ENCODE measurements around the gene ABCA1.

The ABCA1 gene

GRCh38 chr9:104795857-104796256, 132.1 kb downstream of the ABCA1 start:
- H3K36me3 ChIP-seq (ENCODE audit: control insufficient read depth, insufficient read depth, low read length) = no peaks in the 10 kb centered on the region
- H3K27ac ChIP-seq = no peak overlapping the region

GRCh38 chr9:104795082-104795481, 132.9 kb downstream of the ABCA1 start:
- H3K4me1 ChIP-seq = no peaks in the 10 kb centered on the region
- no peaks in the 10 kb centered on the region for H3K36me3 ChIP-seq (ENCODE audit: control insufficient read depth, insufficient read depth, low read length)
- H3K27ac ChIP-seq = no peak overlapping the region

More at GRCh38 chr9:104795857-104796256, 132.1 kb downstream of the ABCA1 start:
- H3K4me1 ChIP-seq = no peaks in the 10 kb centered on the region
- H3K4me3 ChIP-seq (ENCODE audit: low read depth, low read length) = no peak overlapping the region
- H3K9me3 ChIP-seq (ENCODE audit: control insufficient read depth, low read length) = no peaks in the 10 kb centered on the region
- H3K9ac ChIP-seq = no peak overlapping the region
- no peaks in the 10 kb centered on the region for H3K27me3 ChIP-seq (ENCODE audit: control insufficient read depth, insufficient read depth, low read length)
- TF ChIP-seq, protein P1, sequence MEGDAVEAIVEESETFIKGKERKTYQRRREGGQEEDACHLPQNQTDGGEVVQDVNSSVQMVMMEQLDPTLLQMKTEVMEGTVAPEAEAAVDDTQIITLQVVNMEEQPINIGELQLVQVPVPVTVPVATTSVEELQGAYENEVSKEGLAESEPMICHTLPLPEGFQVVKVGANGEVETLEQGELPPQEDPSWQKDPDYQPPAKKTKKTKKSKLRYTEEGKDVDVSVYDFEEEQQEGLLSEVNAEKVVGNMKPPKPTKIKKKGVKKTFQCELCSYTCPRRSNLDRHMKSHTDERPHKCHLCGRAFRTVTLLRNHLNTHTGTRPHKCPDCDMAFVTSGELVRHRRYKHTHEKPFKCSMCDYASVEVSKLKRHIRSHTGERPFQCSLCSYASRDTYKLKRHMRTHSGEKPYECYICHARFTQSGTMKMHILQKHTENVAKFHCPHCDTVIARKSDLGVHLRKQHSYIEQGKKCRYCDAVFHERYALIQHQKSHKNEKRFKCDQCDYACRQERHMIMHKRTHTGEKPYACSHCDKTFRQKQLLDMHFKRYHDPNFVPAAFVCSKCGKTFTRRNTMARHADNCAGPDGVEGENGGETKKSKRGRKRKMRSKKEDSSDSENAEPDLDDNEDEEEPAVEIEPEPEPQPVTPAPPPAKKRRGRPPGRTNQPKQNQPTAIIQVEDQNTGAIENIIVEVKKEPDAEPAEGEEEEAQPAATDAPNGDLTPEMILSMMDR (IDR thresholded peaks at IDR 0.05) = no peak
- H3K4me2 ChIP-seq (ENCODE audit: low read length) = no peak overlapping the region
- no peak overlapping the region for H2AFZ ChIP-seq
- no peaks in the 10 kb centered on the region for H3K79me2 ChIP-seq

DNA sequence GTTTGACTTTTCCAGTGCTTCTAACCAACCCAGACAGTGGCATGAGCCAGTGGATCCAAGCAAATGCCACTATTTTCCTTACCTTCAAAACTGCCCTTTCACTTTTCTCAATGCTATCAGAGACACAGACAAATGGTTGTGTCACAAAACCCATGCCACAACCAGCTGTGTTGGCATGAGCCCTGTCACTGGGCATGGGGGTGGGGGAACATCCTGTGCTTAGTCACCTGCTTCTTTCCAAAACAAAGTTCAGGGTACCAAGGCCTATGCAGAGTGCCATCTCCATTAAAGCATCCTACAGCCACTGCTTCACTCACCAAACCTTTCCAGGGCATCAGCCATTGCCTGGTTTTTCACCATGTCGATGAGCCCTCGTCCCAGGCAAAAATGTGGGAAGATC, 133.9 kb downstream of the ABCA1 start:
- no peaks in the 10 kb centered on the region for H3K79me2 ChIP-seq
- no peaks in the 10 kb centered on the region for H3K4me1 ChIP-seq
- no peak overlapping the region for H3K9ac ChIP-seq
- H3K4me2 ChIP-seq (ENCODE audit: low read length) = no peak overlapping the region
- H3K9me3 ChIP-seq (ENCODE audit: control insufficient read depth, low read length) = no peaks in the 10 kb centered on the region
- H2AFZ ChIP-seq = no peak overlapping the region
- no peaks in the 10 kb centered on the region for H3K27me3 ChIP-seq (ENCODE audit: control insufficient read depth, insufficient read depth, low read length)
- H3K4me3 ChIP-seq (ENCODE audit: low read depth, low read length) = no peak overlapping the region
- H3K36me3 ChIP-seq (ENCODE audit: control insufficient read depth, insufficient read depth, low read length) = no peaks in the 10 kb centered on the region
- no peak overlapping the region for H3K27ac ChIP-seq
- TF ChIP-seq, protein P1 (IDR thresholded peaks at IDR 0.05) = no peak

More at GRCh38 chr9:104795082-104795481, 132.9 kb downstream of the ABCA1 start:
- Histone ChIP-seq H3K27me3 (ENCODE audit: control insufficient read depth, insufficient read depth, low read length) (no peaks in the 10 kb centered on the region), H3K9me3 (ENCODE audit: control insufficient read depth, low read length) (no peaks in the 10 kb centered on the region), H3K9ac (no peak overlapping the region), H3K4me2 (ENCODE audit: low read length) (no peak overlapping the region), H2AFZ (no peak overlapping the region), H3K4me3 (ENCODE audit: low read depth, low read length) (no peak overlapping the region), H3K79me2 (no peaks in the 10 kb centered on the region)
- TF ChIP-seq, protein P1 (IDR thresholded peaks at IDR 0.05) = no peak

DNA sequence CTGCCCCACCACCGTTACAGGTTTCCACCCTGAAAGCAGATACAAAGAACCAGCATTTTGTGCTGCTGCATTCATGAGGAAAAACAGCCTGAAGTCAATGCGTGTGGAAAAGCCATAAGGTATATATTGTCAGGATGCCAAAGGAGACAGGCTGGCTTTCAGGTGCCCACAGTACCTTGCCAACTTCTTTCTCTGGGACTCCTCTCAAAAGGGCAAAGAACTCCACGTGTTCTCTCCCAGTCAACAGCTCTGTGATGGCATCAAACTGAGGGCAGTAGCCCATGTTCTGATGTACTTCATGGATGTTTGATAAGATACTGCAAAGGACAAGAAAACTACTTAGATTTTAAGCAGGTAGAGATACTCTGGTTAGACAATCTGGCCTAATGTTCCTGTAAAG, 139.7 kb downstream of the ABCA1 start:
- H3K4me3 ChIP-seq (ENCODE audit: low read depth, low read length) = no peak overlapping the region
- TF ChIP-seq, protein P1 (IDR thresholded peaks at IDR 0.05) = no peak
- no peaks in the 10 kb centered on the region for H3K9me3 ChIP-seq (ENCODE audit: control insufficient read depth, low read length)
- no peaks in the 10 kb centered on the region for H3K27me3 ChIP-seq (ENCODE audit: control insufficient read depth, insufficient read depth, low read length)
- no peaks in the 10 kb centered on the region for H3K36me3 ChIP-seq (ENCODE audit: control insufficient read depth, insufficient read depth, low read length)
- no peak overlapping the region for H2AFZ ChIP-seq
- H3K4me2 ChIP-seq (ENCODE audit: low read length) = no peak overlapping the region
- H3K4me1 ChIP-seq = no peaks in the 10 kb centered on the region
- H3K27ac ChIP-seq = no peak overlapping the region
- no peaks in the 10 kb centered on the region for H3K79me2 ChIP-seq
- no peak overlapping the region for H3K9ac ChIP-seq

DNA sequence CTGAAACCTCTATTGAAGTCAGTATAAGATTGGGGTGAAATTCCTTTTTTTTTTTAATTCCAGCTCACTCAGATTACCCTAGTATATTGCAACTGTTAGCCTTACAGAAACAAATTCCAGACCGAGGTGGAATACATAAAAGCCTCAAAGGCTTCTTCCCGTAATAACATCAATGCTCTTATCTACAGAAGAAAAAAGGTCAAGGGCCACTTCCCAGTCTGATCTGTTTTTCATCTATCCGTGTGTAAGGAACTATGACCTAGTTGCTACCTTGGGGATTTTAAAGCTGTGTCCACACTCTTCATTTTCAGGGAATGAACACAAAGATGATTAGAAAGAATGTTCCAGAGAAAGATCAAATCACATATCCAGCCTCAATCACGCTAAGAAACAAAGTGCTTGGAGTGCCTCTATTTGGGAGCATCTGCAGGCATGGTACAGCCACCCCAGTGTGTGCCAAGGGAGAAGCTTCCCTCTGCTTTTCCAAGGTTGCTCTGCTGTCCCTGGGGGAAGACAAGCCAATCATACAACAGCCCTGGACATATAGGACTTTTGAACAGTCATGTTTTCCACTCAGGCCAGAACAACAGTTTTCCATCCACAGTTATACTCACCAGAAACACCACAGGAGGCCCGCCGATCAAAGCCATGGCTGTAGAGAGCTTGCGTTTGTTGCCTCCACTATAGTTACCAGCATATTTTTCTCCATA, 140.5 kb downstream of the ABCA1 start:
- Histone ChIP-seq H3K4me3 (ENCODE audit: low read depth, low read length) (no peak overlapping the region), H3K4me1 (no peaks in the 10 kb centered on the region), H3K9me3 (ENCODE audit: control insufficient read depth, low read length) (no peaks in the 10 kb centered on the region), H3K27ac (no peak overlapping the region), H3K36me3 (ENCODE audit: control insufficient read depth, insufficient read depth, low read length) (no peaks in the 10 kb centered on the region), H3K9ac (no peak overlapping the region), H2AFZ (no peak overlapping the region), H3K79me2 (no peaks in the 10 kb centered on the region), H3K27me3 (ENCODE audit: control insufficient read depth, insufficient read depth, low read length) (no peaks in the 10 kb centered on the region), H3K4me2 (ENCODE audit: low read length) (no peak overlapping the region)
- TF ChIP-seq, protein P1 (IDR thresholded peaks at IDR 0.05) = no peak
